Naive B cell (primary cell): ENCODE results near the gene HSD17B1. TPM values are rescaled to one million over a fixed set of nuclear protein-coding genes. Genes with fewer than 3 reads are reported as not detected.

ENCODE experiments used
- ATAC-seq, 2 donors: fragments of 150-1000 bp; cut with Tn5 transposase; 2 replicates each; pipeline ENCODE4 v1.10.0; 2021; ENCODE audit warnings: low read depth in 2 of 2, mild to moderate bottlenecking in 2 of 2, moderate library complexity in 2 of 2
- DNase-seq: peaks from one replicate; pipeline ENCODE4 v3.0.0; 2022
- H3K27ac Mint-ChIP-seq, 6 donors: one replicate each; pipeline ENCODE4 v1.8.0; 2020 to 2022; ENCODE audit warnings: mild to moderate bottlenecking in 6 of 6, mixed read lengths in 6 of 6, moderate library complexity in 5 of 6, inconsistent platforms in 2 of 6
- H3K27me3 Mint-ChIP-seq, 3 donors: one replicate each; pipeline ENCODE4 v1.8.0; 2021 to 2022; ENCODE audit warnings: mixed read lengths in 3 of 3, mild to moderate bottlenecking in 1 of 3
- H3K36me3 Mint-ChIP-seq, 2 donors: one replicate each; pipeline ENCODE4 v1.8.0; 2020 to 2022; ENCODE audit warnings: mixed read lengths in 2 of 2, inconsistent platforms in 1 of 2, mild to moderate bottlenecking in 1 of 2
- H3K4me1 Mint-ChIP-seq, 3 donors: one replicate each; pipeline ENCODE4 v1.8.0; 2020 to 2022; ENCODE audit warnings: mixed read lengths in 3 of 3, inconsistent platforms in 1 of 3, mild to moderate bottlenecking in 1 of 3, moderate library complexity in 1 of 3
- H3K4me3 Mint-ChIP-seq, 8 donors: one replicate each; pipeline ENCODE4 v1.8.0; 2020 to 2022; ENCODE audit warnings: mild to moderate bottlenecking in 8 of 8, mixed read lengths in 8 of 8, moderate library complexity in 8 of 8, inconsistent platforms in 2 of 8
- H3K9me3 Mint-ChIP-seq, 7 donors: one replicate each; pipeline ENCODE4 v1.8.0; 2020 to 2022; ENCODE audit warnings: mixed read lengths in 7 of 7, mild to moderate bottlenecking in 5 of 7, inconsistent platforms in 2 of 7, moderate library complexity in 1 of 7
- polyA plus RNA-seq, 6 donors: library from polyadenylated mRNA; unstranded; fragments of 300-500 nt; fragmentation: Illumina TruSeq; gene quantifications; one replicate each; pipeline ENCODE4 v1.2.3, GENCODE V29; 2021; ENCODE audit warnings: low read depth in 6 of 6

Gene HSD17B1
- polyA plus RNA-seq, 6 donors from 2014 or later: 0.55 to 1.6 (median 0.90) TPM; not detected in 1

GRCh38 chr17:42518755-42519545 lies 33.8 kb upstream of the HSD17B1 start:
- DNase-seq (no peak), ATAC-seq (no peak)
- H3K27me3 Mint-ChIP-seq: no peaks in the 10 kb centered on the region
- peak overlapping the region in 1 of 6 donors; percentile 3 for H3K27ac Mint-ChIP-seq
- no peak overlapping the region for H3K4me3 Mint-ChIP-seq
- peaks cover 11 to 28% (median 14%) of the 10 kb centered on the region in 3 donors for H3K4me1 Mint-ChIP-seq
- no peaks in the 10 kb centered on the region for H3K9me3 Mint-ChIP-seq
- H3K36me3 Mint-ChIP-seq: peaks cover 0 to 18% of the 10 kb centered on the region in 2 donors

GRCh38 chr17:42519546-42520491 lies 32.9 kb upstream of the HSD17B1 start:
- H3K4me1 Mint-ChIP-seq: peaks cover 11 to 27% (median 14%) of the 10 kb centered on the region in 3 donors
- peak overlapping the region in 1 of 6 donors; percentile 3 for H3K27ac Mint-ChIP-seq
- H3K36me3 Mint-ChIP-seq: peaks cover 0 to 18% of the 10 kb centered on the region in 2 donors
- no peak overlapping the region for H3K4me3 Mint-ChIP-seq
- no peaks in the 10 kb centered on the region for H3K27me3 Mint-ChIP-seq
- no peaks in the 10 kb centered on the region for H3K9me3 Mint-ChIP-seq
- ATAC-seq (no peak), DNase-seq (no peak)

GRCh38 chr17:42520540-42520951 lies 32.2 kb upstream of the HSD17B1 start:
- Mint-ChIP-seq H3K4me3 (no peak overlapping the region), H3K9me3 (no peaks in the 10 kb centered on the region), H3K36me3 (peaks cover 0 to 18% of the 10 kb centered on the region in 2 donors), H3K27ac (no peak overlapping the region), H3K4me1 (peaks cover 11 to 27% (median 14%) of the 10 kb centered on the region in 3 donors), H3K27me3 (no peaks in the 10 kb centered on the region)
- ATAC-seq (peak in 1 of 2 donors; percentile 32), DNase-seq (no peak)

DNA sequence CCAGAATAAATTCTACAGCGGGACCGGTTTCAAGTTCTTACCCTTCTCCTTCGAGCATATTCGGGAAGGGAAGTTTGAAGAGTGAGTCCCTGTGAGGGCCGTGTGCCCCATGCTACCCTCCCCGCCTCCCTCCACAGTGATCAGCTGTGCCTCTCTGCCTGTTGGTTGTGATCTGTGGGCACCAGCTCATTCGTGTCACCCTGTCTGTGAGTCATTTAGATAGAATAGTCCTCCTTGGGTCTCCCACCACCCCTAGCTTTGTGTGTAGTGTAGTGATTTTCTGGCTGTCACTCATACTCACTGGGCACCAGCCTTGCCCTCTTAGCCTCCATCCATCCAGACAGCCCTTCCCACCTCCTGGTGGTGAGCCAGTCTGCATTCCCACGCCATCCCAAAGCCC lies 31.7 kb upstream of the HSD17B1 start:
- Mint-ChIP-seq H3K9me3 (no peaks in the 10 kb centered on the region), H3K27ac (no peak overlapping the region), H3K4me1 (peaks cover 11 to 27% (median 14%) of the 10 kb centered on the region in 3 donors), H3K36me3 (peaks cover 0 to 18% of the 10 kb centered on the region in 2 donors), H3K27me3 (no peaks in the 10 kb centered on the region), H3K4me3 (peak overlapping the region in 2 of 8 donors; percentile 45 to 76)
- ATAC-seq: no peak
- no peak for DNase-seq

GRCh38 chr17:42521666-42522262 lies 31.0 kb upstream of the HSD17B1 start:
- ATAC-seq (no peak), DNase-seq (no peak)
- Mint-ChIP-seq H3K36me3 (peaks cover 0 to 18% of the 10 kb centered on the region in 2 donors), H3K4me3 (no peak overlapping the region), H3K9me3 (no peaks in the 10 kb centered on the region), H3K4me1 (peaks cover 11 to 21% (median 14%) of the 10 kb centered on the region in 3 donors), H3K27me3 (no peaks in the 10 kb centered on the region), H3K27ac (peak overlapping the region in 2 of 6 donors; percentile 51 to 53)

- Mint-ChIP-seq H3K27me3 (no peaks in the 10 kb centered on the region), H3K4me3 (no peak overlapping the region), H3K4me1 (peaks cover 14 to 21% (median 18%) of the 10 kb centered on the region in 3 donors), H3K9me3 (no peaks in the 10 kb centered on the region), H3K36me3 (peaks cover 0 to 18% of the 10 kb centered on the region in 2 donors), H3K27ac (peak overlapping the region in 2 of 6 donors; percentile 12 to 82)
- ATAC-seq (no peak), DNase-seq (no peak)
These were observed 30.4 kb upstream of the HSD17B1 start for GRCh38 chr17:42522263-42522790.

- no peak for DNase-seq
- ATAC-seq: no peak
- Mint-ChIP-seq H3K27ac (no peak overlapping the region), H3K36me3 (peaks cover 0 to 18% of the 10 kb centered on the region in 2 donors), H3K4me1 (peaks cover 13 to 17% (median 16%) of the 10 kb centered on the region in 3 donors), H3K9me3 (no peaks in the 10 kb centered on the region), H3K4me3 (no peak overlapping the region), H3K27me3 (no peaks in the 10 kb centered on the region)
These were observed 29.9 kb upstream of the HSD17B1 start for GRCh38 chr17:42522798-42523278.

DNA sequence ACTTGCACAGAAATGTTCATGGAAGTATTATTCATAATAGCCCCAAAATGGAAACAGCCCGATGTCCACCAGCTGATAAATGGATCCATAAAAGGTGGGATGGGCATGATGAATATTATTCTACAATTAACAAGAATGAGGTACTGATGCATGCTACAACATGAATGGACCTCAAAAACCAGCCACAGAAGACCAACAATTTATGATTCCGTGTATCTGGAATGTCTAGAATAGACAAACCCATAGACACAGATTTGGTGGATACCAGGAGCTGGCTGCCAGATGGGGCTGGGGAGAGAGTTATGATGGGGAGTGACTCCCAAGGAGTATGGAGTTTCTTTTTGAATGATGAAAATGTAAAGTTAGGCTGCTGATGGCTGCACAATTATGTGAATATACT lies 27.5 kb upstream of the HSD17B1 start:
- no peak for DNase-seq
- Mint-ChIP-seq H3K9me3 (no peaks in the 10 kb centered on the region), H3K4me3 (no peak overlapping the region), H3K27me3 (no peaks in the 10 kb centered on the region), H3K27ac (no peak overlapping the region), H3K36me3 (peaks cover 0 to 18% of the 10 kb centered on the region in 2 donors), H3K4me1 (peaks cover 13 to 23% (median 19%) of the 10 kb centered on the region in 3 donors)
- ATAC-seq: no peak

DNA sequence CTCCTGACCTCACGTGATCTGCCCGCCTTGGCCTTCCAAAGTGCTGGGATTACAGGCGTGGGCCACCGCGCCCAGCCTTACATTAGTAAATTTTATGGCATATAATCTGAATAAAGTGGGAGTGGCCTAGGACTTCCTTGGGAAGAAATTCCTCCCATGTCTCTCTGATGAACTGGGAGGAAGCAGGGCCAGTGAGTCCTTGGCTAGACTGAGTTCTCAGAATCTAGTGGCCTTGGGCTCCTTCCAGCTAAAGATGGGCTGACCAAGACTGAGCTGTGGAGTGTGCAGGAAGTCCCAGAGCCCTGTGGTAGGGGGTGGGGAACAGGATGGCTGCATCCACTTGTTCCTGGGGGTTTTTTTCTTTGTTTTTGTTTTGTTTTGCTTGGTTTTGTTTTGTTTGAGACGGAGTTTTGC lies 26.7 kb upstream of the HSD17B1 start:
- H3K4me3 Mint-ChIP-seq: no peak overlapping the region
- peaks cover 17 to 27% (median 27%) of the 10 kb centered on the region in 3 donors for H3K4me1 Mint-ChIP-seq
- H3K27ac Mint-ChIP-seq: peak overlapping the region in 1 of 6 donors; percentile 78
- DNase-seq: no peak
- peaks cover 0 to 17% of the 10 kb centered on the region in 2 donors for H3K36me3 Mint-ChIP-seq
- no peaks in the 10 kb centered on the region for H3K9me3 Mint-ChIP-seq
- no peak for ATAC-seq
- no peaks in the 10 kb centered on the region for H3K27me3 Mint-ChIP-seq

- no peak overlapping the region for H3K27ac Mint-ChIP-seq
- H3K27me3 Mint-ChIP-seq: no peaks in the 10 kb centered on the region
- no peaks in the 10 kb centered on the region for H3K36me3 Mint-ChIP-seq
- no peak for DNase-seq
- peaks cover 18 to 36% (median 31%) of the 10 kb centered on the region in 3 donors for H3K4me1 Mint-ChIP-seq
- ATAC-seq: no peak
- no peak overlapping the region for H3K4me3 Mint-ChIP-seq
- no peaks in the 10 kb centered on the region for H3K9me3 Mint-ChIP-seq
These were observed 24.8 kb upstream of the HSD17B1 start for GRCh38 chr17:42527932-42528331.

DNA sequence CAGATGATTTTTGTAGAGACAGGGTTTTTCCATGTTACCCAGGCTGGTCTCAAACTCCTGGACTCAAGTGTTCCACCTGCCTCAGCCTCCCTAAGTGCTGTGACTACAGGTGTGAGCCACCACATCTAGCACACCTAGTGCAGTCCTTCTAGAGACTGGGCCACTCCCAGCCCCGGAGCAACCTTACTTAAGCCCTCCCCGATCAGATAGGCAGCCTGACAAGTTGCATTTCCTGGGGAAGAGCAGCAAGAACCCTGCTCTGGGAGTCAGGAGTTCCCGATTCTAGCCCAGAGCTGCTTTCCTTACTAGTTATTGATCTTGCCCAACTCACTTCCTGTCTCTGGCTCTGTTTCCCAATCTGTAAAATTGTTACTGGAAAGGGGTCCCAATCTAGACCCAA lies 23.7 kb upstream of the HSD17B1 start:
- Mint-ChIP-seq H3K4me1 (peaks cover 24 to 36% (median 31%) of the 10 kb centered on the region in 3 donors), H3K4me3 (peak overlapping the region in 1 of 8 donors; percentile 29), H3K36me3 (no peaks in the 10 kb centered on the region), H3K27me3 (no peaks in the 10 kb centered on the region), H3K9me3 (no peaks in the 10 kb centered on the region), H3K27ac (peak overlapping the region in 1 of 6 donors; percentile 40)
- DNase-seq (no peak), ATAC-seq (no peak)

GRCh38 chr17:42530952-42531454 lies 21.7 kb upstream of the HSD17B1 start:
- H3K27ac Mint-ChIP-seq: peak overlapping the region in 3 of 6 donors; percentile 58 to 74 (median 63)

More at GRCh38 chr17:42530952-42531454, 21.7 kb upstream of the HSD17B1 start:
- ATAC-seq (no peak), DNase-seq (no peak)
- Mint-ChIP-seq H3K9me3 (no peaks in the 10 kb centered on the region), H3K4me3 (peak overlapping the region; percentile 31 to 92 (median 86)), H3K27me3 (no peaks in the 10 kb centered on the region), H3K36me3 (no peaks in the 10 kb centered on the region), H3K4me1 (peaks cover 30 to 45% (median 39%) of the 10 kb centered on the region in 3 donors)
